Upper lobe of left lung (tissue), 6 donors: ENCODE measurements around the gene SCARB1. TPM values are rescaled to one million over a fixed set of nuclear protein-coding genes. Genes with fewer than 3 reads are reported as not detected.
A peak's percentile ranks its signal among the peaks of the same experiment; 100 is the strongest.

Experiments used
- ATAC-seq, 2 donors: fragments of 200-7000 bp; cut with Tn5 transposase; one replicate each; pipeline ENCODE4 v1.9.1; 2022; ENCODE audit warnings: mild to moderate bottlenecking in 2 of 2, moderate library complexity in 2 of 2; ENCODE audit not compliant: low FRiP score in 2 of 2
- DNase-seq, 2 donors: peaks; one replicate each; pipeline ENCODE4 v3.0.0-alpha.2; 2019 to 2020
- H3K27ac ChIP-seq, 4 donors: fragments of 200-600 bp; sonication (generic); one replicate each; pipeline ENCODE4 v1.5.1; 2016 to 2019
- H3K27me3 ChIP-seq, 4 donors: fragments of 200-600 bp; sonication (generic); one replicate each; pipeline ENCODE4 v1.5.1; 2017 to 2019
- H3K36me3 ChIP-seq, 4 donors: fragments of 200-600 bp; sonication (generic); one replicate each; pipeline ENCODE4 v1.5.1; 2016 to 2019
- H3K4me1 ChIP-seq, 4 donors: fragments of 200-600 bp; sonication (generic); one replicate each; pipeline ENCODE4 v1.5.1; 2018 to 2019
- H3K4me3 ChIP-seq, 4 donors: fragments of 200-600 bp; sonication (generic); one replicate each; pipeline ENCODE4 v1.5.1; 2017 to 2019; ENCODE audit warnings: mild to moderate bottlenecking in 2 of 4, moderate library complexity in 1 of 4
- H3K9me3 ChIP-seq, 4 donors: fragments of 200-600 bp; sonication (generic); one replicate each; pipeline ENCODE4 v1.5.1; 2018 to 2019
- CTCF ChIP-seq, 6 experiments: fragments of 450-650 bp in 4 of 6; fragments of 200-600 bp in 2 of 6; sonication (generic) in 2 of 6; IDR thresholded peaks; one replicate each; pipeline ENCODE4 v1.5.1; 2016 to 2019; ENCODE audit warnings: antibody characterized with exemption in 6 of 6
- EP300 ChIP-seq, 4 donors: sonication (generic); formaldehyde crosslinking; IDR thresholded peaks; one replicate each; pipeline ENCODE4 v1.5.1; 2017; ENCODE audit warnings: antibody characterized with exemption in 4 of 4, control low read depth in 2 of 4
- POLR2A ChIP-seq, 4 donors: fragments of 450-650 bp; IDR thresholded peaks; one replicate each; pipeline ENCODE4 v1.5.1; 2016 to 2017; ENCODE audit warnings: antibody characterized with exemption in 4 of 4, mild to moderate bottlenecking in 2 of 4
- POLR2AphosphoS5 ChIP-seq, 2 donors: sonication (generic); formaldehyde crosslinking; IDR thresholded peaks; one replicate each; pipeline ENCODE4 v1.5.1; 2017; ENCODE audit warnings: antibody characterized with exemption in 2 of 2
- WGBS, 2 donors: methylation state at CpG; one replicate each; pipeline ENCODE4 v1.1.5; 2017 to 2018; 5-methylcytosine and 5-hydroxymethylcytosine counted together
- total RNA-seq, 6 donors: library from RNA; depleted of rRNA in 4 of 6; stranded (reverse); fragments of >200 nt in 4 of 6; gene quantifications; one replicate each; pipeline versions ENCODE4 v1.1.0 to v1.2.1, GENCODE V29; 2016 to 2021
- donor health status: DM: no; HTN: no; CAD: no; lungs with moderate emphysema.
- donor health status: DM: no; HTN: yes; CAD: no; lungs with severe emphysema.

Gene SCARB1
- total RNA-seq, 6 donors from 2014 or later = 10.0 to 51.3 (median 22.5) TPM

- Histone ChIP-seq H3K27me3 (no peaks in the 10 kb centered on the region), H3K36me3 (no peaks in the 10 kb centered on the region)
- no peak for ATAC-seq
Measured at GRCh38 chr12:124870515-124870914, 6.9 kb upstream of the SCARB1 start.

DNA sequence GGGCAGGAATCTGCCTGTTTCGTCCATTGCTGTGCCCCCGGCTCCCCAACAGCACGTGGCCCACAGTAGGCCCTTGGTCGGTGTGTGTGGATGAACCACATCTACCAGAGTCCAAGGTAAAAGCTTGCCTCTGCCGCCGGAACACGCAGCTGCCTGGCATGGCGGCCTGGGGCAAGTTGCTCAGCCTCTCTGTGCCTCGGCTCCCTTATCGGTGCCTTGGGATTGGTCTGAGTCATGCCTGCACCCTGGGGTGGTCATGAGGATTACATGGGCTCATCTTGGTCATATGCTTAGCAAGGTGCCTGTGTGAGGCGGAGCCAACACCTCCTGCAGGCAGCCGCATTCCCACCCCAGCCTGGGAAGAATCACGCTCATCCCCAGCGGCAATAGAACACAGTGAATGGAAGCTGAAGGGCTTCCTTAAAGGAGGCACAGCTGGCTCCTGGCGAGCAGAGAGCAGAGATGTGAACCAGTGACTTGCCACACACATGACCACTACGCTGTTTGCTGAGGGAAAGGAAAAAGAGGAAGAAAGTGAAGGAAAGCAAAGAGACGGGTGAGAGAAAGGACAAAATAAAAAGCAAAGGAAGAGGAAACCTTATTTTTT, 5.5 kb upstream of the SCARB1 start:
- ATAC-seq (peak; percentile 58 to 79), DNase-seq (peak; percentile 60 to 62)
- H3K4me3 ChIP-seq = peak overlapping the region in 3 of 4 donors; percentile 8 to 28 (median 15)
- WGBS, 2 donors = 40 to 56% methylated on average over 14 to 15 of the region's 17 CpGs
- H3K27me3 ChIP-seq = no peaks in the 10 kb centered on the region
- no peaks in the 10 kb centered on the region for H3K9me3 ChIP-seq
- peak in 1 of 6 experiments; percentile 10 for TF ChIP-seq CTCF (IDR thresholded peaks at IDR 0.05)
- no peak for TF ChIP-seq POLR2AphosphoS5 (IDR thresholded peaks at IDR 0.05)
- TF ChIP-seq POLR2A (IDR thresholded peaks at IDR 0.05) = peak in 1 of 4 donors; percentile 68
- no peak for TF ChIP-seq EP300 (IDR thresholded peaks at IDR 0.05)
- H3K27ac ChIP-seq = peak overlapping the region; percentile 61 to 73 (median 70)
- peaks cover 8 to 34% (median 16%) of the 10 kb centered on the region in 4 donors for H3K4me1 ChIP-seq
- no peaks in the 10 kb centered on the region for H3K36me3 ChIP-seq

More at GRCh38 chr12:124870515-124870914, 6.9 kb upstream of the SCARB1 start:
- TF ChIP-seq POLR2A (IDR thresholded peaks at IDR 0.05) (no peak), EP300 (IDR thresholded peaks at IDR 0.05) (no peak), CTCF (IDR thresholded peaks at IDR 0.05) (no peak), POLR2AphosphoS5 (IDR thresholded peaks at IDR 0.05) (no peak)
- peaks cover 8 to 28% (median 10%) of the 10 kb centered on the region in 4 donors for H3K4me1 ChIP-seq
- H3K9me3 ChIP-seq = no peaks in the 10 kb centered on the region
- H3K4me3 ChIP-seq = no peak overlapping the region
- no peak overlapping the region for H3K27ac ChIP-seq
- 87 to 92% methylated on average over 4 of the region's 4 CpGs for WGBS, 2 donors
- DNase-seq = no peak

GRCh38 chr12:124868252-124869058, 4.8 kb upstream of the SCARB1 start:
- Histone ChIP-seq H3K27ac (peak overlapping the region; percentile 61 to 73 (median 70)), H3K4me1 (peaks cover 8 to 40% (median 19%) of the 10 kb centered on the region in 4 donors), H3K27me3 (no peaks in the 10 kb centered on the region), H3K9me3 (no peaks in the 10 kb centered on the region), H3K4me3 (peak overlapping the region in 3 of 4 donors; percentile 8 to 28 (median 15)), H3K36me3 (no peaks in the 10 kb centered on the region)
- no peak for TF ChIP-seq POLR2A (IDR thresholded peaks at IDR 0.05)
- no peak for TF ChIP-seq POLR2AphosphoS5 (IDR thresholded peaks at IDR 0.05)
- TF ChIP-seq CTCF (IDR thresholded peaks at IDR 0.05) = no peak
- TF ChIP-seq EP300 (IDR thresholded peaks at IDR 0.05) = no peak
- ATAC-seq (peak in 1 of 2 donors; percentile 25), DNase-seq (no peak)
- 46 to 64% methylated on average over 11 of the region's 11 CpGs for WGBS, 2 donors

DNA sequence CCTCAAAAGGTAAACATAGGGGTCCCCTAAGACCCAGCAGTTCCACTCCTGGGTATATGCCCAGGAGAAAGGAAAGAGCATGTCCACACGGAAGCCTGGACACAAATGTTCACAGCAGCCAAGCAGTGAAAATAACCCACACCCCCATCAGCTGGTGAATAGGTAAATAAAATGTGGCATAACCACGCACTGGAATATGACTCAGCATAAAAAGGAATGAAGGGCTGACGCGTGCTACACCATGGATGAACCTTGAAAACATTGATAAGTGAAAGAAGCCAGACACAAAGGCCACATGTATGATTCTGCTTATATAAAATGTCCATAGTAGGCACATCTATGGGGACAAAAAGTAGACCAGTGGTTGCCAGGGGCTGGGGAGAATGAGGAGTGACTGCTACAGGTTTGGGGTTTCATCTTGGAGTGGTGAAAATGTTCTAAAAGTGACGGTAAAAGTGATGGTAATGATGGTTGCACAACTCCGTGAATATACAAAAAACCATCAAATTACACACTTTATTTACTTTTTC, 3.8 kb upstream of the SCARB1 start:
- H3K27ac ChIP-seq = peak overlapping the region in 1 of 4 donors; percentile 32
- TF ChIP-seq CTCF (IDR thresholded peaks at IDR 0.05) (no peak), EP300 (IDR thresholded peaks at IDR 0.05) (no peak), POLR2AphosphoS5 (IDR thresholded peaks at IDR 0.05) (no peak), POLR2A (IDR thresholded peaks at IDR 0.05) (no peak)
- whole genome bisulfite sequencing, 2 donors = 47 to 69% methylated on average over 6 of the region's 6 CpGs
- ATAC-seq (no peak), DNase-seq (no peak)
- no peaks in the 10 kb centered on the region for H3K9me3 ChIP-seq
- peaks cover 15 to 50% (median 28%) of the 10 kb centered on the region in 4 donors for H3K4me1 ChIP-seq
- H3K4me3 ChIP-seq = no peak overlapping the region
- no peaks in the 10 kb centered on the region for H3K27me3 ChIP-seq
- H3K36me3 ChIP-seq = no peaks in the 10 kb centered on the region
